VCaP (cell line): ENCODE measurements around the gene STIP1.

Experiments
- H3K27ac ChIP-seq: fragments of 450-650 bp; 2 replicates; pipeline ENCODE4 v1.5.1; 2017
- TF ChIP-seq, protein P1 (sequence below): fragments of 450-650 bp; conservative IDR thresholded peaks from 2 replicates; pipeline ENCODE4 v1.5.1; 2017; ENCODE audit warnings: mild to moderate bottlenecking, moderate library complexity

The STIP1 gene

DNA sequence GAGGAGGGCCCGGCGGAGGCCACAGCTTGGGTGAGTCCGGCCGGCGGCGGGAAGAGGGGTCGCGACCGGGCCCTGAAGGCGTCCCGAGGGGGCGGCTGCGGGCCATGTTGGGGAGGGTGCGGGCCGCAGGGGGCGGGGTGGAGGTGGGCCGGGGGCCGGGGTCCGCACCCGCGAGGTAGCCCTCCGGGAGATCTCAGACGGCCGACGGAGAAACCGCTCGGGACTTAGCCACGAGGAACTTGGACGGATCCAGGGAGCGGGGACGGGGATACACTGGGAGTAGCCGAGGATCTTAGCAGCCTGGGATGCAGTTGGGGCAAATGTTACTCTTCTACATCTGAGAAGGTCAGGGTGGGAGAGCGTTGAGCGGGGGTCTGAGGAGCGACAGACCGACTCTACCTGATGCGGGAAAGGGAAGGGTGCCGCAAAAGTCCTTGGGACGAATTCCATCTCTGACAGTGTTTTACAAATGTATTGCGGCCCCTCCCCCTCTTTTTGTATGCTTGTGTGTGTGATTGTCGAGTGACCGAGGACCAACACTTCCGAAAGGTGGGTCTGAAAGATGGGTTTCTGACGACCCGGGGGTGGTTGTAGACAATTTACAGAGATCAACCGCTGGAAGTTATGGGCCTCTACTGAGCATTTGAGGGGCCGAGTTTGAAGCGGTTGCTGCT is 658 bp downstream of the STIP1 start:
- H3K27ac ChIP-seq: no peak overlapping the region
- TF ChIP-seq, protein P1, sequence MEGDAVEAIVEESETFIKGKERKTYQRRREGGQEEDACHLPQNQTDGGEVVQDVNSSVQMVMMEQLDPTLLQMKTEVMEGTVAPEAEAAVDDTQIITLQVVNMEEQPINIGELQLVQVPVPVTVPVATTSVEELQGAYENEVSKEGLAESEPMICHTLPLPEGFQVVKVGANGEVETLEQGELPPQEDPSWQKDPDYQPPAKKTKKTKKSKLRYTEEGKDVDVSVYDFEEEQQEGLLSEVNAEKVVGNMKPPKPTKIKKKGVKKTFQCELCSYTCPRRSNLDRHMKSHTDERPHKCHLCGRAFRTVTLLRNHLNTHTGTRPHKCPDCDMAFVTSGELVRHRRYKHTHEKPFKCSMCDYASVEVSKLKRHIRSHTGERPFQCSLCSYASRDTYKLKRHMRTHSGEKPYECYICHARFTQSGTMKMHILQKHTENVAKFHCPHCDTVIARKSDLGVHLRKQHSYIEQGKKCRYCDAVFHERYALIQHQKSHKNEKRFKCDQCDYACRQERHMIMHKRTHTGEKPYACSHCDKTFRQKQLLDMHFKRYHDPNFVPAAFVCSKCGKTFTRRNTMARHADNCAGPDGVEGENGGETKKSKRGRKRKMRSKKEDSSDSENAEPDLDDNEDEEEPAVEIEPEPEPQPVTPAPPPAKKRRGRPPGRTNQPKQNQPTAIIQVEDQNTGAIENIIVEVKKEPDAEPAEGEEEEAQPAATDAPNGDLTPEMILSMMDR: no peak

DNA sequence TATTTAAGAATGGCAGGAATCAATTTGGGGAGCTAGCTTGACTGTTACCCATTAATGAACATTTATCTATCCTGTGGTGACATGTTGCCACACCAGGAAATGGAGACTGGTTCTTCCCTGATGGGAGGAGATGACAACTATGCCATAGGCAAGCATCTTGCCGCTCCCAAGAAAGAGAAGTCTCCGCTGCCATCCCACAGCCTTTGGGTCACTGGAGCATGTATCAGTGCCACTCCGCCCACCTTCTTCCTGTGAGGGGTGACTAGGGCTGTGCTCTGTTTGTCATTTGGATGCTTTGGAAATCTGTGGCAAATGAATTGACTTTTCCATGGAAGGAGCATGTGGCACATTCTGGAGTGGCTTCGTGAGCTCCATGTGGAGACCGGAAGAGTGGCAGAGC is 6.5 kb downstream of the STIP1 start:
- H3K27ac ChIP-seq: no peak overlapping the region
- TF ChIP-seq, protein P1: no peak

DNA sequence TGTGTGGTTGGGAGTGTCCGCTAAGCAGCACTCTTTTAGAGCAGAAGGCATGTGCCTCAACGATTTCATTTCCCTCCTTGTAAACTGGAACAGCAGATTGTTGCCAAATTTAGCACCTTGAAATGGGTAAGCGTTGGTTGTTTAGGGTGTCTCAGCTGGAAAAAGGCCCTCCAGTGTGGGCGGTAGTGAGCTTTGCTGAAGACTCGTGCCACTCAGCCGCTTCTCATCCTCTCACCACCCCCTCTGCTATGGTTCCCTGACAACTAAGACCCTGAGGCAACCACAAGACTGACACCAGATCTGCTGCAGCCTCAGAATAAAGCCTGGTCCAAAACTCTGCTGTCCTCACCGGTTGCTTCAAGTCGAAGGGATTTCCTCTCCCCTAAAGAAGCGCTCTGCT is 10.7 kb downstream of the STIP1 start:
- TF ChIP-seq, protein P1: no peak
- no peak overlapping the region for H3K27ac ChIP-seq

DNA sequence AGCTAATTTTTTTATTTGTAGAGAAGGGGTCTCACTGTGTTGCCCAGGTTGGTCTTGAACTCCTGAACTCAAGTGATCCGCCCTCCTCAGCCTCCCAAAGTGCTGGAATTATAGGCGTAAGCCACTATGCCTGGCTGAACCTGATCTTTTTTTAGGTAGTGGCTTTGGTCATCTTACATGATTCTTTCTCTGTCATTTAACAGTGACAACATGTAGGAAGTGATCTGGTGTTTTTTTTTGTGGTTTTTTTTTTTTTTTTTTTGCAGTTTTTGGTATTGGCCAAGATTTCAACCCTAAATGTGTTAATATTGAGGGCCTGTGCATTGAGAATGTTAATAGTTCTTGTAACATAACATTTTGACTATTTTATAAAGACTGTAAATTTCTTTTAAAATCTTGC is 12.5 kb downstream of the STIP1 start:
- H3K27ac ChIP-seq: 0 out of 2 replicates have a peak overlapping the region, but pooled peaks have one; percentile 0
- TF ChIP-seq, protein P1: no peak

DNA sequence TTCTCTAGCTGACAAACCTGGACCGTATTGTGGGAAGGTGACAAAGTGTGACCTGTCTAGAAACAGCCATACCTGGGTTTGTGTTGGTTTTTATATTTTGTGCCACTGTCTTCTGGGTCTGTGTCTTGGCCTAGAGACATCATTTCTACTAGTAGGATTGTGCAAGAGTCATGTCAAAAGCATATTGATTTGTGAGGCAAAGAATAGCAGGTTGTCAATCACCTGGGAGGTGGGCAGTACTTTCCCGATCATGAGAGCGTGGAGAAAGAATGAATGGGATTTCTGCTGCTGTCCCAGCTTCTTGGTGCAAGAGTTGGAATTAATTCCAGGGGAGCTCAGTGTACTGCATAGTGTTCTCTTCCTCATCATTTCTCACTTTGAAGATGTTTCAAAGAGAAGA is 15.6 kb downstream of the STIP1 start:
- TF ChIP-seq, protein P1: no peak
- peak overlapping the region; percentile 19 for H3K27ac ChIP-seq

DNA sequence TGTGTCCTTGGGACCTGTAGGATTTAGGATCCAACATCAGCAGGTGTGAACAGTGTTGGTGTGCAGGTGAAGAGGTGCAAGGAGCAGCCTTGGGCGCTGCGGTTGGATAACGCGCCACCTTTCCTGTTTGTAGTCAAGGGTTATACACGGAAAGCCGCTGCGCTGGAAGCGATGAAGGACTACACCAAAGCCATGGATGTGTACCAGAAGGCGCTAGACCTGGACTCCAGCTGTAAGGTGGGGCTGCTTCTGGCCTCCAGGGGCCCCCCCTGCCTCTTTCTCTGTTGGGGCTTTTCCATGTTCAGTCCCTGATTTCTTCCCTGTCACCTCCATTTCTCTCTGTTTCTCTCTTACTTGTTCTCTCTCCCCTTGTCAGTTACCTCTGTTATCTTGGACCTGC is 17.0 kb downstream of the STIP1 start:
- TF ChIP-seq, protein P1: no peak
- peak overlapping the region; percentile 19 for H3K27ac ChIP-seq

DNA sequence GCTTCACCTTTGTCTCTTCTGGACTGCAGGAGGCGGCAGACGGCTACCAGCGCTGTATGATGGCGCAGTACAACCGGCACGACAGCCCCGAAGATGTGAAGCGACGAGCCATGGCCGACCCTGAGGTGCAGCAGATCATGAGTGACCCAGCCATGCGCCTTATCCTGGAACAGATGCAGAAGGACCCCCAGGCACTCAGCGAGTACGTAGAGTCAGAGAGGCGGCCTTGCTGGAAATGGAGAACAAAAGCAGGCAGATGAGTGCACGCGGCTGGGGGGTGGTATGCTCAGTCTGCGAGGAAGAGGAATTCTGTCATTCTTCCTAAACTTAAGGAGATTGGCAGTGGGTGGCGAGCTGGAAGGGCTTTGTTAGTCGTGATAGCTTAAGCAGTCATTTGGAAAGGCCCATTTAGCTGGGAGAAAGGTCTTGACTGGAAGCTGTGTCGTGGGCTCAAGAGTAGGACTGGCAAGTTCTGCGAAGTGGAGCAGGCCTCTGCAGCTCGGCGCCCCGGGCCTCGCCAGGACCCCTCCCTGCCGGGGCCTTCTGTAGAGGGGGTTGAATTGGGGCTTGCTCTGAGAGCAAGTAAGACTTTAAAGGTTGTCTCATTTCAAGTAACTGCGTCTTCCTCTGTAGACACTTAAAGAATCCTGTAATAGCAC is 17.6 kb downstream of the STIP1 start:
- peak overlapping the region; percentile 19 for H3K27ac ChIP-seq
- TF ChIP-seq, protein P1: no peak
